Liver (tissue), 3 donors: ENCODE data around the gene IFNLR1.

Source experiments
- EGR1 ChIP-seq, 2 donors: IDR thresholded peaks; 2 replicates each; pipeline ENCODE4 v1.6.1; 2016 to 2018; ENCODE audit warnings: antibody characterized with exemption in 2 of 2, low read depth in 2 of 2
- JUND ChIP-seq, 2 donors: IDR thresholded peaks; 2 replicates each; pipeline ENCODE4 v1.6.1; 2016; ENCODE audit warnings: antibody characterized with exemption in 2 of 2
- TAF1 ChIP-seq: conservative IDR thresholded peaks from 2 replicates; pipeline ENCODE4 v1.6.1; 2016; ENCODE audit warnings: antibody characterized with exemption, mild to moderate bottlenecking
- YY1 ChIP-seq: IDR thresholded peaks from 2 replicates; pipeline ENCODE4 v1.6.1; 2016; ENCODE audit warnings: antibody characterized with exemption, mild to moderate bottlenecking
- TF ChIP-seq, protein P1 (sequence below): fragments of 150-350 bp; IDR thresholded peaks from 2 replicates; pipeline ENCODE4 v1.5.1; 2017; ENCODE audit warnings: improper control_type of control experiment, low read depth, low read length; ENCODE audit not compliant: missing input control
- TF ChIP-seq, protein P2 (sequence below): IDR thresholded peaks from 2 replicates; pipeline ENCODE4 v1.6.1; 2016; ENCODE audit warnings: antibody characterized with exemption, mild to moderate bottlenecking
- TF ChIP-seq, protein P3 (sequence below): IDR thresholded peaks from 2 replicates; pipeline ENCODE4 v1.6.1; 2016; ENCODE audit warnings: antibody characterized with exemption
- donor health status: healthy.
- donor health status: healthy.

DNA sequence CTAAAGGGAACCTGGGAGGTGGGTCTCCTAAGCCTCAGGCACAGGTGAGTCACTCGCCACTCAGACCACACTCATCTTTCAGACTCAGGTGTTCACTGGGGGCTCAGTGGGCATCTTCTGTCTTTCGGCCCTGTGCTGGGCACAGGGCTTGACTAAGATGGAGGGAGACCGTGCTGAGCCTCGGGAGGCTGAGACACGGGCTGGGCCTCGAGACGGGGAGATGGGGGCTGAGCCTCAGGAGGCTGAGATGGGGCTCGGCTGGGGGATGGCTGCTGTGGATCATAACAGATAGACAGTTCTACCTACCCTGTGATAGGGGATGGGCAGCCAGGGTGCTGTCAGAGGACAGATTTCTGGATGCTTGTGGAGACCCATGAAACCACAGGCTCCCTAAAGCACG, 15.5 kb upstream of the IFNLR1 start:
- TF ChIP-seq, protein P1, sequence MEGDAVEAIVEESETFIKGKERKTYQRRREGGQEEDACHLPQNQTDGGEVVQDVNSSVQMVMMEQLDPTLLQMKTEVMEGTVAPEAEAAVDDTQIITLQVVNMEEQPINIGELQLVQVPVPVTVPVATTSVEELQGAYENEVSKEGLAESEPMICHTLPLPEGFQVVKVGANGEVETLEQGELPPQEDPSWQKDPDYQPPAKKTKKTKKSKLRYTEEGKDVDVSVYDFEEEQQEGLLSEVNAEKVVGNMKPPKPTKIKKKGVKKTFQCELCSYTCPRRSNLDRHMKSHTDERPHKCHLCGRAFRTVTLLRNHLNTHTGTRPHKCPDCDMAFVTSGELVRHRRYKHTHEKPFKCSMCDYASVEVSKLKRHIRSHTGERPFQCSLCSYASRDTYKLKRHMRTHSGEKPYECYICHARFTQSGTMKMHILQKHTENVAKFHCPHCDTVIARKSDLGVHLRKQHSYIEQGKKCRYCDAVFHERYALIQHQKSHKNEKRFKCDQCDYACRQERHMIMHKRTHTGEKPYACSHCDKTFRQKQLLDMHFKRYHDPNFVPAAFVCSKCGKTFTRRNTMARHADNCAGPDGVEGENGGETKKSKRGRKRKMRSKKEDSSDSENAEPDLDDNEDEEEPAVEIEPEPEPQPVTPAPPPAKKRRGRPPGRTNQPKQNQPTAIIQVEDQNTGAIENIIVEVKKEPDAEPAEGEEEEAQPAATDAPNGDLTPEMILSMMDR, result no peak
- TF ChIP-seq JUND (IDR thresholded peaks at IDR 0.05) (no peak), TAF1 (no peak), YY1 (no peak), EGR1 (IDR thresholded peaks at IDR 0.05; ENCODE audit: low read depth in 2 of 2) (no peak)
- TF ChIP-seq, protein P2, sequence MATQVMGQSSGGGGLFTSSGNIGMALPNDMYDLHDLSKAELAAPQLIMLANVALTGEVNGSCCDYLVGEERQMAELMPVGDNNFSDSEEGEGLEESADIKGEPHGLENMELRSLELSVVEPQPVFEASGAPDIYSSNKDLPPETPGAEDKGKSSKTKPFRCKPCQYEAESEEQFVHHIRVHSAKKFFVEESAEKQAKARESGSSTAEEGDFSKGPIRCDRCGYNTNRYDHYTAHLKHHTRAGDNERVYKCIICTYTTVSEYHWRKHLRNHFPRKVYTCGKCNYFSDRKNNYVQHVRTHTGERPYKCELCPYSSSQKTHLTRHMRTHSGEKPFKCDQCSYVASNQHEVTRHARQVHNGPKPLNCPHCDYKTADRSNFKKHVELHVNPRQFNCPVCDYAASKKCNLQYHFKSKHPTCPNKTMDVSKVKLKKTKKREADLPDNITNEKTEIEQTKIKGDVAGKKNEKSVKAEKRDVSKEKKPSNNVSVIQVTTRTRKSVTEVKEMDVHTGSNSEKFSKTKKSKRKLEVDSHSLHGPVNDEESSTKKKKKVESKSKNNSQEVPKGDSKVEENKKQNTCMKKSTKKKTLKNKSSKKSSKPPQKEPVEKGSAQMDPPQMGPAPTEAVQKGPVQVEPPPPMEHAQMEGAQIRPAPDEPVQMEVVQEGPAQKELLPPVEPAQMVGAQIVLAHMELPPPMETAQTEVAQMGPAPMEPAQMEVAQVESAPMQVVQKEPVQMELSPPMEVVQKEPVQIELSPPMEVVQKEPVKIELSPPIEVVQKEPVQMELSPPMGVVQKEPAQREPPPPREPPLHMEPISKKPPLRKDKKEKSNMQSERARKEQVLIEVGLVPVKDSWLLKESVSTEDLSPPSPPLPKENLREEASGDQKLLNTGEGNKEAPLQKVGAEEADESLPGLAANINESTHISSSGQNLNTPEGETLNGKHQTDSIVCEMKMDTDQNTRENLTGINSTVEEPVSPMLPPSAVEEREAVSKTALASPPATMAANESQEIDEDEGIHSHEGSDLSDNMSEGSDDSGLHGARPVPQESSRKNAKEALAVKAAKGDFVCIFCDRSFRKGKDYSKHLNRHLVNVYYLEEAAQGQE, result no peak
- TF ChIP-seq, protein P3, sequence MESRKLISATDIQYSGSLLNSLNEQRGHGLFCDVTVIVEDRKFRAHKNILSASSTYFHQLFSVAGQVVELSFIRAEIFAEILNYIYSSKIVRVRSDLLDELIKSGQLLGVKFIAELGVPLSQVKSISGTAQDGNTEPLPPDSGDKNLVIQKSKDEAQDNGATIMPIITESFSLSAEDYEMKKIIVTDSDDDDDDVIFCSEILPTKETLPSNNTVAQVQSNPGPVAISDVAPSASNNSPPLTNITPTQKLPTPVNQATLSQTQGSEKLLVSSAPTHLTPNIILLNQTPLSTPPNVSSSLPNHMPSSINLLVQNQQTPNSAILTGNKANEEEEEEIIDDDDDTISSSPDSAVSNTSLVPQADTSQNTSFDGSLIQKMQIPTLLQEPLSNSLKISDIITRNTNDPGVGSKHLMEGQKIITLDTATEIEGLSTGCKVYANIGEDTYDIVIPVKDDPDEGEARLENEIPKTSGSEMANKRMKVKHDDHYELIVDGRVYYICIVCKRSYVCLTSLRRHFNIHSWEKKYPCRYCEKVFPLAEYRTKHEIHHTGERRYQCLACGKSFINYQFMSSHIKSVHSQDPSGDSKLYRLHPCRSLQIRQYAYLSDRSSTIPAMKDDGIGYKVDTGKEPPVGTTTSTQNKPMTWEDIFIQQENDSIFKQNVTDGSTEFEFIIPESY, result no peak
